ENCODE data around the gene METTL17.

GRCh38 chr14:20997115-20997514 lies 7.3 kb downstream of the METTL17 start:
- no peak for TF ChIP-seq CTCF (IDR thresholded peaks at IDR 0.05)
- no peak for TF ChIP-seq POLR2A (IDR thresholded peaks at IDR 0.05)

Data from thyroid gland (tissue), 4 donors.